OCI-LY7 (cell line): ENCODE measurements around the gene SRSF8. TPM values are rescaled to one million over a fixed set of nuclear protein-coding genes. Genes with fewer than 3 reads are reported as not detected.

Experiments
- BruUV-seq: library from RNA; stranded (reverse); fragments of 400-500 nt; replicated peaks from 2 replicates; lab custom pipeline; 2021; lab: Mats Ljungman, UMichigan
- CTCF ChIA-PET: fragments of 300-600 bp; sonication (Branson Sonifier 250); formaldehyde crosslinking; loops from one replicate; lab custom pipeline; 2022; ENCODE audit warnings: antibody characterized with exemption; ENCODE audit not compliant: unreplicated experiment; lab: Charles Lee
- POLR2A ChIA-PET: fragments of 300-600 bp; sonication (Branson Sonifier 250); formaldehyde crosslinking; loops from one replicate; lab custom pipeline; 2022; ENCODE audit warnings: antibody characterized with exemption; lab: Charles Lee
- DNase-seq: peaks from one replicate; pipeline ENCODE4 v3.0.0-alpha.2; 2015; ENCODE audit warnings: low spot score
- H2AFZ ChIP-seq: fragments of 200-600 bp; sonication (generic), shearing (Covaris generic); 2 replicates; pipeline ENCODE4 v1.6.1; 2014; ENCODE audit warnings: mild to moderate bottlenecking, antibody characterized with exemption, low read length, moderate library complexity
- H3K27ac ChIP-seq: fragments of 200-600 bp; sonication (generic); 2 replicates; pipeline ENCODE4 v1.5.1; 2014; ENCODE audit warnings: mixed run types, low read depth, mild to moderate bottlenecking, moderate library complexity, low read length, inconsistent platforms; ENCODE audit not compliant: poor library complexity, severe bottlenecking
- H3K36me3 ChIP-seq: fragments of 200-600 bp; sonication (generic); 2 replicates; pipeline ENCODE4 v1.6.1; 2014; ENCODE audit warnings: mild to moderate bottlenecking, antibody characterized with exemption, low read length, moderate library complexity, mixed read lengths; ENCODE audit not compliant: insufficient read depth
- H3K4me1 ChIP-seq: fragments of 200-600 bp; sonication (generic); 2 replicates; pipeline ENCODE4 v1.5.1; 2014; ENCODE audit warnings: mild to moderate bottlenecking, low read length; ENCODE audit not compliant: insufficient read depth, poor library complexity, severe bottlenecking
- H3K4me2 ChIP-seq: fragments of 200-600 bp; sonication (generic); 2 replicates; pipeline ENCODE4 v1.6.1; 2014; ENCODE audit warnings: mild to moderate bottlenecking, low read length
- H3K4me3 ChIP-seq: fragments of 200-600 bp; sonication (generic); 2 replicates; pipeline ENCODE4 v1.5.1; 2014; ENCODE audit warnings: mild to moderate bottlenecking, low read depth, low read length; ENCODE audit not compliant: poor library complexity, severe bottlenecking
- H3K79me2 ChIP-seq: fragments of 200-600 bp; sonication (generic); 2 replicates; pipeline ENCODE4 v1.6.1; 2016; ENCODE audit warnings: low read depth, mild to moderate bottlenecking, low read length, moderate library complexity, mixed read lengths; ENCODE audit not compliant: insufficient read depth
- H3K9me2 ChIP-seq: fragments of 200-600 bp; sonication (generic); 2 replicates; pipeline ENCODE4 v1.6.1; 2016; ENCODE audit warnings: mild to moderate bottlenecking, low read length, mixed read lengths; ENCODE audit not compliant: insufficient read depth
- H3K9me3 ChIP-seq: fragments of 200-600 bp; sonication (generic); 2 replicates; pipeline ENCODE4 v1.6.1; 2014; ENCODE audit warnings: mild to moderate bottlenecking, mixed run types, low read length, mixed read lengths
- H4K20me1 ChIP-seq: fragments of 200-600 bp; sonication (generic); 2 replicates; pipeline ENCODE4 v1.6.1; 2014; ENCODE audit warnings: mild to moderate bottlenecking, antibody characterized with exemption, low read length, moderate library complexity, mixed read lengths; ENCODE audit not compliant: insufficient read depth
- EZH2phosphoT487 ChIP-seq: fragments of 200-600 bp; sonication (generic); IDR thresholded peaks from 2 replicates; pipeline ENCODE4 v1.6.1; 2018; ENCODE audit warnings: low read depth, borderline replicate concordance, mild to moderate bottlenecking, mixed run types, antibody characterized with exemption, low read length, moderate library complexity, mixed read lengths
- intact Hi-C: fragments of 100-400 bp; cut with micrococcal nuclease; formaldehyde crosslinking; loops from one replicate; pipeline ENCODE4 v1.10.0; 2022; ENCODE audit not compliant: unreplicated experiment
- total RNA-seq, 2 experiments: library from RNA; depleted of rRNA in 1 of 2; stranded (reverse); fragments of >200 nt in 1 of 2; shearing (Covaris generic) in 1 of 2; gene quantifications; 2 replicates each; pipeline ENCODE4 v1.2.3, GENCODE V29; 2014 to 2022
- TF ChIP-seq, protein P1 (sequence below): fragments of 200-600 bp; sonication (generic); conservative IDR thresholded peaks from 2 replicates; pipeline ENCODE4 v1.5.1; 2014; ENCODE audit warnings: mild to moderate bottlenecking, antibody characterized with exemption, low read length, moderate library complexity, mixed read lengths

The SRSF8 gene
- total RNA-seq, 2 experiments from 2014 or later = 13.1 to 42.1 TPM

DNA sequence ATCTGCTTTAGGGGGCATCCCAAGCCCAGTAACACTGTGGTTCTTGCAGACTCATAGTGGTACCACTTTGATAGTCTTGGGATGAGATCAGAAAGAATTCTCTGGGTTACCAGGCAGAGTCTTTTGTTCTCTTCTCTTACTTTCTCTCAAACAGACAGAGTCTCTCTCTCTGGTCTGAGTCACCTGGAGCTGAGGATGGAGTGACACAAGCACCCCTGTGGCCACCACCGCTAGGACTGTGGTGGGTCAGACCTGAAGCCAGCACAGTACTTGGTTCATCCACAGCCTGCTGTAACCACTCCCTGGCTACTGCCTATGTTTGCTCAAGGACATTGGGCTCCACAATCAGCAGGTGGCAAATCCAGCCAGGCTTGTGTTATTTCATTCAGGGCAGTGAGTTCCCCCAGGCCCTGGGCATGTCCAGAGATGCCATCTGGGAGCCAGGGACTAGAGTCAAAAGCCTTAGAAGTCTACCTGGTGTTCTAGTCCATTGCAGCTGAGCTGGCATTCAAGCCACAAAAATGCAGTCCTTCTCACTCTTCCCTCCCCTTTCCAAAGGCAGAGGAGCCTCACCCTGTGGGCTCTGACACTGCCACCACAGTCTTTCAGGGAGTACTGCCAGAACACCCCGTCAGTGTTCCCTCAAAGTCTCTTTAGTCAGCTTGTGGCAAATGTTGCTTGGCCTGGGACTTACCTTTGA, 52.8 kb downstream of the SRSF8 start:
- no TSS peak for BruUV-seq
- CTCF ChIA-PET = no interaction called here
- Histone ChIP-seq H3K4me1 (no peaks in the 10 kb centered on the region), H3K4me3 (no peak overlapping the region), H3K4me2 (no peak overlapping the region), H3K36me3 (0 out of 2 replicates have a peak, but pooled peaks cover 6% of the 10 kb centered on the region), H3K79me2 (peaks cover 5% of the 10 kb centered on the region; the same call in 1 of the 2 replicates), H3K27ac (no peak overlapping the region), H4K20me1 (no peaks in the 10 kb centered on the region; the same call in 1 of the 2 replicates), H3K9me2 (no peaks in the 10 kb centered on the region), H2AFZ (no peak overlapping the region), H3K9me3 (peaks cover 16% of the 10 kb centered on the region)
- POLR2A ChIA-PET = interaction anchor here (2.0 kb wide), 1 partner anchor 11 kb away, joined by 5 read pairs; no protein-coding TSS in a partner anchor
- no peak for DNase-seq
- intact Hi-C loops = no loop called here
- no peak for TF ChIP-seq EZH2phosphoT487
- TF ChIP-seq, protein P1, sequence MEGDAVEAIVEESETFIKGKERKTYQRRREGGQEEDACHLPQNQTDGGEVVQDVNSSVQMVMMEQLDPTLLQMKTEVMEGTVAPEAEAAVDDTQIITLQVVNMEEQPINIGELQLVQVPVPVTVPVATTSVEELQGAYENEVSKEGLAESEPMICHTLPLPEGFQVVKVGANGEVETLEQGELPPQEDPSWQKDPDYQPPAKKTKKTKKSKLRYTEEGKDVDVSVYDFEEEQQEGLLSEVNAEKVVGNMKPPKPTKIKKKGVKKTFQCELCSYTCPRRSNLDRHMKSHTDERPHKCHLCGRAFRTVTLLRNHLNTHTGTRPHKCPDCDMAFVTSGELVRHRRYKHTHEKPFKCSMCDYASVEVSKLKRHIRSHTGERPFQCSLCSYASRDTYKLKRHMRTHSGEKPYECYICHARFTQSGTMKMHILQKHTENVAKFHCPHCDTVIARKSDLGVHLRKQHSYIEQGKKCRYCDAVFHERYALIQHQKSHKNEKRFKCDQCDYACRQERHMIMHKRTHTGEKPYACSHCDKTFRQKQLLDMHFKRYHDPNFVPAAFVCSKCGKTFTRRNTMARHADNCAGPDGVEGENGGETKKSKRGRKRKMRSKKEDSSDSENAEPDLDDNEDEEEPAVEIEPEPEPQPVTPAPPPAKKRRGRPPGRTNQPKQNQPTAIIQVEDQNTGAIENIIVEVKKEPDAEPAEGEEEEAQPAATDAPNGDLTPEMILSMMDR = no peak

Other genes starting within 250 kb of the SRSF8 start
- 42.5 and 52.3 TPM in 2 replicates for gene CWC15, start 93.4 kb upstream of the SRSF8 start, total RNA-seq (2014; rRNA removed; shearing (Covaris generic))
- gene CWC15, start 93.4 kb upstream of the SRSF8 start, total RNA-seq (2022) = 66.0 and 73.5 TPM in 2 replicates
- gene KDM4D, start 93.2 kb upstream of the SRSF8 start, total RNA-seq (2014; rRNA removed; shearing (Covaris generic)) = 0.62 and 1.0 TPM in 2 replicates
- 1.4 and 1.6 TPM in 2 replicates for gene KDM4D, start 93.2 kb upstream of the SRSF8 start, total RNA-seq (2022)
- gene KDM4E, start 41.7 kb upstream of the SRSF8 start, total RNA-seq (2014; rRNA removed; shearing (Covaris generic)) = not detected in 2 replicates
- gene KDM4E, start 41.7 kb upstream of the SRSF8 start, total RNA-seq (2022) = not detected in 2 replicates
- not detected in 2 replicates for gene KDM4F, start 17.5 kb upstream of the SRSF8 start, total RNA-seq (2014; rRNA removed; shearing (Covaris generic))
- not detected in 2 replicates for gene KDM4F, start 17.5 kb upstream of the SRSF8 start, total RNA-seq (2022)
- gene ENDOD1, start 22.9 kb downstream of the SRSF8 start, total RNA-seq (2014; rRNA removed; shearing (Covaris generic)) = 18.5 and 20.4 TPM in 2 replicates
- 21.4 and 22.5 TPM in 2 replicates for gene ENDOD1, start 22.9 kb downstream of the SRSF8 start, total RNA-seq (2022)
- gene SESN3, start 164.3 kb downstream of the SRSF8 start, total RNA-seq (2014; rRNA removed; shearing (Covaris generic)) = 3.4 and 4.4 TPM in 2 replicates
- 9.6 and 12.9 TPM in 2 replicates for gene SESN3, start 164.3 kb downstream of the SRSF8 start, total RNA-seq (2022)